ENCODE results near the gene DCXR. TPM values are rescaled to one million over a fixed set of nuclear protein-coding genes. Genes with fewer than 3 reads are reported as not detected.

DCXR gene
- total and polyA plus RNA-seq, 2 experiments from 2014 or later = 86.9 to 137 TPM

- Mint-ChIP-seq H3K4me1 (no peaks in the 10 kb centered on the region), H3K4me3 (no peak overlapping the region), H3K27ac (no peak overlapping the region), H3K27me3 (ENCODE audit: insufficient read depth, low read depth, poor library complexity) (peaks cover 10% of the 10 kb centered on the region), H3K9me3 (no peaks in the 10 kb centered on the region), H3K36me3 (ENCODE audit: low read depth) (peaks cover 6% of the 10 kb centered on the region; the same call in 1 of the 3 replicates)
- Histone ChIP-seq H3K27me3 (ENCODE audit: insufficient read depth) (no peaks in the 10 kb centered on the region), H2AFZ (no peak overlapping the region), H3K27ac (ENCODE audit: low read depth) (no peak overlapping the region), H4K20me1 (replicated peaks; ENCODE audit: insufficient read depth) (no peaks in the 10 kb centered on the region; the same call in 1 of the 2 replicates), H3K36me3 (ENCODE audit: insufficient read depth) (no peaks in the 10 kb centered on the region), H3F3A (replicated peaks; ENCODE audit: low read depth) (0 out of 2 replicates have a peak, but pooled peaks cover 7% of the 10 kb centered on the region), H3K4me3 (no peak overlapping the region), H3K79me2 (replicated peaks; ENCODE audit: insufficient read depth) (no peaks in the 10 kb centered on the region), H3K4me2 (no peak overlapping the region), H3K9me2 (ENCODE audit: insufficient read depth) (no peaks in the 10 kb centered on the region), H3K4me1 (ENCODE audit: insufficient read depth) (no peaks in the 10 kb centered on the region; the same call in 1 of the 2 replicates)
- TF ChIP-seq EZH2 (IDR thresholded peaks at IDR 0.05; ENCODE audit: low read depth, unreplicated experiment) = no peak
- no peak for TF ChIP-seq POLR2AphosphoS5 (IDR thresholded peaks at IDR 0.05; ENCODE audit: low read depth)
- TF ChIP-seq, protein P1, sequence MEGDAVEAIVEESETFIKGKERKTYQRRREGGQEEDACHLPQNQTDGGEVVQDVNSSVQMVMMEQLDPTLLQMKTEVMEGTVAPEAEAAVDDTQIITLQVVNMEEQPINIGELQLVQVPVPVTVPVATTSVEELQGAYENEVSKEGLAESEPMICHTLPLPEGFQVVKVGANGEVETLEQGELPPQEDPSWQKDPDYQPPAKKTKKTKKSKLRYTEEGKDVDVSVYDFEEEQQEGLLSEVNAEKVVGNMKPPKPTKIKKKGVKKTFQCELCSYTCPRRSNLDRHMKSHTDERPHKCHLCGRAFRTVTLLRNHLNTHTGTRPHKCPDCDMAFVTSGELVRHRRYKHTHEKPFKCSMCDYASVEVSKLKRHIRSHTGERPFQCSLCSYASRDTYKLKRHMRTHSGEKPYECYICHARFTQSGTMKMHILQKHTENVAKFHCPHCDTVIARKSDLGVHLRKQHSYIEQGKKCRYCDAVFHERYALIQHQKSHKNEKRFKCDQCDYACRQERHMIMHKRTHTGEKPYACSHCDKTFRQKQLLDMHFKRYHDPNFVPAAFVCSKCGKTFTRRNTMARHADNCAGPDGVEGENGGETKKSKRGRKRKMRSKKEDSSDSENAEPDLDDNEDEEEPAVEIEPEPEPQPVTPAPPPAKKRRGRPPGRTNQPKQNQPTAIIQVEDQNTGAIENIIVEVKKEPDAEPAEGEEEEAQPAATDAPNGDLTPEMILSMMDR (conservative IDR thresholded peaks at IDR 0.05; ENCODE audit: low read depth in 2 of 2) = no peak
- DNase-seq (ENCODE audit: low spot score) (no peak), ATAC-seq (no peak)
Observed at GRCh38 chr17:82015311-82015971, 22.1 kb downstream of the DCXR start.

DNA sequence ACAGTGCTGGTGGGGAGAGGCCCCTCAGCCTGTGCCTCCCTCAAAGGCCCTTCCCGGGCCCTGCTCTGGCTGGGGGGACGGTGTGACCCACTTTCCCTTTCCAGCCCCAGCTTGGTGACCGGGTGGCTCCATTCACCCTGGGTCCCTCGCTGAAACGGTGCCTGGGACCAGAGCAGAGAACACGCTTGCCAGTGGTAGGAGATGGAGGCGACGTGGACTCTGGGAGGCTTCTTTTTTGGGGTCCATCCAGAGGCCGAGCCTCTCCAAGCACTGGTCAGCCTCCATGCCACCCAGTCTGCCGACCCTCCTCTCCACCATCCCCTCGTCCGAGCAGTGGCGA is 22.6 kb downstream of the DCXR start:
- Histone ChIP-seq H3K79me2 (replicated peaks; ENCODE audit: insufficient read depth) (no peaks in the 10 kb centered on the region), H3K9me2 (ENCODE audit: insufficient read depth) (no peaks in the 10 kb centered on the region), H3K27me3 (ENCODE audit: insufficient read depth) (no peaks in the 10 kb centered on the region), H3K4me3 (no peak overlapping the region), H2AFZ (no peak overlapping the region), H3K36me3 (ENCODE audit: insufficient read depth) (no peaks in the 10 kb centered on the region), H3K4me1 (ENCODE audit: insufficient read depth) (no peaks in the 10 kb centered on the region; the same call in 1 of the 2 replicates), H4K20me1 (replicated peaks; ENCODE audit: insufficient read depth) (no peaks in the 10 kb centered on the region; the same call in 1 of the 2 replicates), H3F3A (replicated peaks; ENCODE audit: low read depth) (0 out of 2 replicates have a peak, but pooled peaks cover 4% of the 10 kb centered on the region), H3K4me2 (no peak overlapping the region), H3K27ac (ENCODE audit: low read depth) (no peak overlapping the region)
- Mint-ChIP-seq H3K4me3 (no peak overlapping the region), H3K27ac (no peak overlapping the region), H3K27me3 (ENCODE audit: insufficient read depth, low read depth, poor library complexity) (peaks cover 10% of the 10 kb centered on the region), H3K9me3 (no peaks in the 10 kb centered on the region), H3K4me1 (no peaks in the 10 kb centered on the region), H3K36me3 (ENCODE audit: low read depth) (peaks cover 6% of the 10 kb centered on the region; the same call in 1 of the 3 replicates)
- TF ChIP-seq, protein P2, sequence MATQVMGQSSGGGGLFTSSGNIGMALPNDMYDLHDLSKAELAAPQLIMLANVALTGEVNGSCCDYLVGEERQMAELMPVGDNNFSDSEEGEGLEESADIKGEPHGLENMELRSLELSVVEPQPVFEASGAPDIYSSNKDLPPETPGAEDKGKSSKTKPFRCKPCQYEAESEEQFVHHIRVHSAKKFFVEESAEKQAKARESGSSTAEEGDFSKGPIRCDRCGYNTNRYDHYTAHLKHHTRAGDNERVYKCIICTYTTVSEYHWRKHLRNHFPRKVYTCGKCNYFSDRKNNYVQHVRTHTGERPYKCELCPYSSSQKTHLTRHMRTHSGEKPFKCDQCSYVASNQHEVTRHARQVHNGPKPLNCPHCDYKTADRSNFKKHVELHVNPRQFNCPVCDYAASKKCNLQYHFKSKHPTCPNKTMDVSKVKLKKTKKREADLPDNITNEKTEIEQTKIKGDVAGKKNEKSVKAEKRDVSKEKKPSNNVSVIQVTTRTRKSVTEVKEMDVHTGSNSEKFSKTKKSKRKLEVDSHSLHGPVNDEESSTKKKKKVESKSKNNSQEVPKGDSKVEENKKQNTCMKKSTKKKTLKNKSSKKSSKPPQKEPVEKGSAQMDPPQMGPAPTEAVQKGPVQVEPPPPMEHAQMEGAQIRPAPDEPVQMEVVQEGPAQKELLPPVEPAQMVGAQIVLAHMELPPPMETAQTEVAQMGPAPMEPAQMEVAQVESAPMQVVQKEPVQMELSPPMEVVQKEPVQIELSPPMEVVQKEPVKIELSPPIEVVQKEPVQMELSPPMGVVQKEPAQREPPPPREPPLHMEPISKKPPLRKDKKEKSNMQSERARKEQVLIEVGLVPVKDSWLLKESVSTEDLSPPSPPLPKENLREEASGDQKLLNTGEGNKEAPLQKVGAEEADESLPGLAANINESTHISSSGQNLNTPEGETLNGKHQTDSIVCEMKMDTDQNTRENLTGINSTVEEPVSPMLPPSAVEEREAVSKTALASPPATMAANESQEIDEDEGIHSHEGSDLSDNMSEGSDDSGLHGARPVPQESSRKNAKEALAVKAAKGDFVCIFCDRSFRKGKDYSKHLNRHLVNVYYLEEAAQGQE (IDR thresholded peaks at IDR 0.05; ENCODE audit: unreplicated experiment) = no peak
- ATAC-seq (no peak), DNase-seq (ENCODE audit: low spot score) (no peak)

Measured in GM23338 (cell line).